ENCODE results near the gene SRGAP1. TPM values are rescaled to one million over a fixed set of nuclear protein-coding genes. Genes with fewer than 3 reads are reported as not detected.

SRGAP1 gene
- total RNA-seq, 1 experiment from 2014 or later: 65.0 TPM

GRCh38 chr12:64170024-64170423 lies 325.5 kb downstream of the SRGAP1 start:
- Mint-ChIP-seq H3K4me3 (ENCODE audit: unreplicated experiment) (peak overlapping the region; percentile 52), H3K36me3 (ENCODE audit: insufficient read depth, unreplicated experiment) (no peaks in the 10 kb centered on the region), H3K9me3 (ENCODE audit: unreplicated experiment) (peaks cover 11% of the 10 kb centered on the region), H3K27ac (ENCODE audit: low read depth, unreplicated experiment) (peak overlapping the region; percentile 97), H3K27me3 (ENCODE audit: insufficient read depth, unreplicated experiment) (no peaks in the 10 kb centered on the region), H3K4me1 (ENCODE audit: insufficient read depth, unreplicated experiment) (peaks cover 29% of the 10 kb centered on the region)
- intact Hi-C loops (cut with micrococcal nuclease): no loop called here
- BruUV-seq (replicated peaks): no TSS peak
- CTCF ChIA-PET: interaction anchor here (0.6 to 2.0 kb wide), 5 partner anchors 11 to 58 kb away, joined by 3 to 8 read pairs (median 4); no protein-coding TSS in a partner anchor
- peak; percentile 68 for DNase-seq (ENCODE audit: unreplicated experiment)
- no peak for TF ChIP-seq CTCF (IDR thresholded peaks at IDR 0.05; ENCODE audit: unreplicated experiment)
- POLR2A ChIA-PET: interaction anchor here (0.7 to 6.7 kb wide), 23 partner anchors 9 to 325 kb away, joined by 3 to 66 read pairs (median 5); partner anchors contain the start of genes KICS2 and SRGAP1

DNA sequence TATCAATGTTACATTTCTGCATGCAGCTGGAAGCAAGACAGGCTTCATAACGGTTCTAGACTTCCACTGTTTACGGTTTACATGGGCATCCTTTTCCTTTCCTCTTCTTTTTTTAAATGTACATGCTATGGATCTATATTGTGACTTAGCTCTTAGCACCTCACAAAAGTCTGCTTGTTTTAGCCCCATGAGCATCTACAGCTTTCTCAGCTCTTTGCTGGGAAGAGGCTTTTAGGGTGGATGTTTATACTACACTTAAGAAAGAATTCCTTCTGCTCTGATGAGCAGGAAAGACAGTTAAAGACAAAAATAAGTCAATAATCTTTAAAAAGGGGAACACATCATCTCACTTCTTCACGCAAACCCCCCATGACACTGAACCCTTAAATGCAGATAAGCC lies 326.2 kb downstream of the SRGAP1 start:
- peak overlapping the region; percentile 97 for H3K27ac Mint-ChIP-seq (ENCODE audit: low read depth, unreplicated experiment)
- intact Hi-C loops (cut with micrococcal nuclease): no loop called here
- POLR2A ChIA-PET: interaction anchor here (0.8 to 6.7 kb wide), 19 partner anchors 8 to 326 kb away, joined by 3 to 66 read pairs (median 6); partner anchors contain the start of genes KICS2 and SRGAP1
- H3K9me3 Mint-ChIP-seq (ENCODE audit: unreplicated experiment): peaks cover 4% of the 10 kb centered on the region
- H3K4me1 Mint-ChIP-seq (ENCODE audit: insufficient read depth, unreplicated experiment): peaks cover 29% of the 10 kb centered on the region
- H3K36me3 Mint-ChIP-seq (ENCODE audit: insufficient read depth, unreplicated experiment): no peaks in the 10 kb centered on the region
- BruUV-seq (replicated peaks): no TSS peak
- H3K27me3 Mint-ChIP-seq (ENCODE audit: insufficient read depth, unreplicated experiment): no peaks in the 10 kb centered on the region
- no peak overlapping the region for H3K4me3 Mint-ChIP-seq (ENCODE audit: unreplicated experiment)
- TF ChIP-seq CTCF (IDR thresholded peaks at IDR 0.05; ENCODE audit: unreplicated experiment): no peak
- CTCF ChIA-PET: interaction anchor here (0.6 to 1.5 kb wide), 3 partner anchors 11 to 86 kb away, joined by 3 to 5 read pairs (median 3); no protein-coding TSS in a partner anchor
- no peak for DNase-seq (ENCODE audit: unreplicated experiment)

DNA sequence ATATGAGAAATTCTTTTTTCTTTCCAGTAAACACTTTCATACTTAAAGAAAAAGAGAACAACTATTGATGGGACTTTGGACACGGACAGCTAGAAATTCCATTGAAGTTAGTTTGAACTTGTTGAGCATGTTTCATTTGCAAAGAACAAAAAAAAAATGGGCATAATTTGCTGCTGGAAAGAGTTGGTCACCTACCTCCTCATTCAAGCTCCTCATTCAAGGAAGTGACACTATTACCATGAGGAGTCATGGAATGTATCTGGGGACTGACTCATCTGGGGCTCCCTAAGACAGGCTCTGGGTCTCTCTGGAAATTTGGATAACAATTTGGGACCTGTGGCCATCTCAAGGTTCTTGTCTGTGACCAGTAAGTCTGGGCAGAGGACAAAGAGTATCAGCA lies 327.2 kb downstream of the SRGAP1 start:
- TF ChIP-seq CTCF (IDR thresholded peaks at IDR 0.05; ENCODE audit: unreplicated experiment): no peak
- Mint-ChIP-seq H3K36me3 (ENCODE audit: insufficient read depth, unreplicated experiment) (no peaks in the 10 kb centered on the region), H3K4me3 (ENCODE audit: unreplicated experiment) (peak overlapping the region; percentile 45), H3K27ac (ENCODE audit: low read depth, unreplicated experiment) (peak overlapping the region; percentile 97), H3K27me3 (ENCODE audit: insufficient read depth, unreplicated experiment) (no peaks in the 10 kb centered on the region), H3K9me3 (ENCODE audit: unreplicated experiment) (no peaks in the 10 kb centered on the region), H3K4me1 (ENCODE audit: insufficient read depth, unreplicated experiment) (peaks cover 29% of the 10 kb centered on the region)
- CTCF ChIA-PET: interaction anchor here (0.7 to 1.0 kb wide), 5 partner anchors 10 to 327 kb away, joined by 3 to 4 read pairs (median 3); partner anchors contain the start of gene SRGAP1
- POLR2A ChIA-PET: interaction anchor here (0.7 to 6.7 kb wide), 12 partner anchors 9 to 327 kb away, joined by 3 to 66 read pairs (median 4); partner anchors contain the start of genes KICS2 and SRGAP1
- intact Hi-C loops (cut with micrococcal nuclease): no loop called here
- BruUV-seq (replicated peaks): no TSS peak
- peak; percentile 72 for DNase-seq (ENCODE audit: unreplicated experiment)

DNA sequence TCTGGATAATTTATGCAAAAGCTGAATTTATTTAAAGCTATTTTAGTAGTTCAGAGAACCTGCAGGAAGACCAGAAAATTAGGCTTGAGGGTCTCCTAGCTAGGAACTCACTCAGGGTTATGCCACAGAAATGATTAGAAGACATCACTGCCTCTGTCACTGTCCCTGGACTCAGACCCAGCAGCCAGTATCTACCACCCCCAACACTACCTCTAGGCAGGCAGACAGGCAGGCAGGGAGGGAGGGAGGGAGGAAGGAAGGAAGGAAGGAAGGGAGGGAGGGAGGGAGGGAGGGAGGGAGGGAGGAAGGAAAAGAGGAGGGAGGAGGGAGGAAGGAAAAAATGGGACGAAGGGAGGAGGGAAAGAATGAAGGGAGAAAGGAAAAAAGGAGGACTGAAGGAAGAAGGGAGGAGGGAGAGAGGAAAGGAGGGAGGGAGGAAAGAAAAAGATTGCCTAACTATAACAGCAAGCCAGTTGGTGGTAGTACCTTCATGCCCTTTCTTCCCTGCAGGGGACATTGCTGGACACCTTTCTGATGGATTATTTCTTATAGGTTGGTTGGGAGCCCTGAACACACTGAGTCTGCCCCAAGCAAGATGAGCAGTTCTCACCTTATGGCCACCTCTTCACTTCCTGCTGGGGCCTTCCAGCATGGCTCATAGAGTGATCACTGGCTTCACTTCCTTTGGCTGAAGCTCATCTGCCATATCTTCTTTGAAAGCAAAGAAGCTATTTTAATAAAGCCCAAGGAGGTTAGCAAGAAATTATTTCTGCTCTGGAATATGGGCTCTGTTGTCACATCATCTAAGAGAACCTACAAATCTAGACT lies 327.9 kb downstream of the SRGAP1 start:
- no TSS peak for BruUV-seq (replicated peaks)
- ChIA-PET POLR2A (interaction anchor here (0.7 to 6.7 kb wide), 9 partner anchors 9 to 327 kb away, joined by 3 to 66 read pairs (median 10); partner anchors contain the start of gene SRGAP1), CTCF (interaction anchor here (0.6 to 1.0 kb wide), 7 partner anchors 9 to 329 kb away, joined by 3 to 4 read pairs (median 3); partner anchors contain the start of gene SRGAP1)
- intact Hi-C loops (cut with micrococcal nuclease): no loop called here
- Mint-ChIP-seq H3K4me1 (ENCODE audit: insufficient read depth, unreplicated experiment) (peaks cover 32% of the 10 kb centered on the region), H3K9me3 (ENCODE audit: unreplicated experiment) (no peaks in the 10 kb centered on the region), H3K27me3 (ENCODE audit: insufficient read depth, unreplicated experiment) (no peaks in the 10 kb centered on the region), H3K27ac (ENCODE audit: low read depth, unreplicated experiment) (peak overlapping the region; percentile 97), H3K36me3 (ENCODE audit: insufficient read depth, unreplicated experiment) (no peaks in the 10 kb centered on the region), H3K4me3 (ENCODE audit: unreplicated experiment) (no peak overlapping the region)
- no peak for DNase-seq (ENCODE audit: unreplicated experiment)
- no peak for TF ChIP-seq CTCF (IDR thresholded peaks at IDR 0.05; ENCODE audit: unreplicated experiment)
